Sigmoid colon (tissue), 4 donors: ENCODE data around the gene FCMR.

ENCODE experiments used
- CTCF ChIP-seq, 4 experiments: fragments of 450-650 bp in 3 of 4; fragments of 200-600 bp in 1 of 4; IDR thresholded peaks; one replicate each; pipeline ENCODE4 v1.5.1; 2016 to 2019; ENCODE audit warnings: antibody characterized with exemption in 4 of 4, mild to moderate bottlenecking in 3 of 4, moderate library complexity in 2 of 4
- EP300 ChIP-seq, 4 donors: sonication (generic); formaldehyde crosslinking; IDR thresholded peaks; one replicate each; pipeline ENCODE4 v1.6.1; 2017; ENCODE audit warnings: antibody characterized with exemption in 4 of 4
- POLR2A ChIP-seq, 2 donors: fragments of 450-650 bp; IDR thresholded peaks; one replicate each; pipeline ENCODE4 v1.6.1; 2016; ENCODE audit warnings: antibody characterized with exemption in 2 of 2, mild to moderate bottlenecking in 2 of 2, moderate library complexity in 2 of 2
- POLR2AphosphoS5 ChIP-seq, 4 donors: sonication (generic); formaldehyde crosslinking; IDR thresholded peaks; one replicate each; pipeline ENCODE4 v1.6.1; 2017; ENCODE audit warnings: antibody characterized with exemption in 4 of 4

- TF ChIP-seq CTCF (IDR thresholded peaks at IDR 0.05), result no peak
- TF ChIP-seq POLR2A (IDR thresholded peaks at IDR 0.05), result no peak
- no peak for TF ChIP-seq EP300 (IDR thresholded peaks at IDR 0.05)
- TF ChIP-seq POLR2AphosphoS5 (IDR thresholded peaks at IDR 0.05), result no peak
These were observed 39.9 kb upstream of the FCMR start for GRCh38 chr1:206961668-206962067.
